Superior temporal gyrus (tissue), 1 donor: Measurements from ENCODE around the gene TMEM225B.
"Not testable (repeated sequence)": the region's sequence is repeated elsewhere in the genome, so short reads cannot be mapped to it uniquely, and the experiment has no call there.

Source experiments
- DNase-seq: peaks from one replicate; pipeline ENCODE4 v3.0.0-alpha.2; 2016; ENCODE audit errors: extremely low spot score

TMEM225B gene

GRCh38 chr7:99653754-99654153 is 55.7 kb downstream of the TMEM225B start:
- DNase-seq: no peak

- DNase-seq: not testable (repeated sequence)
Measured at GRCh38 chr7:99654626-99655025, 56.6 kb downstream of the TMEM225B start.

GRCh38 chr7:99657879-99658278 is 59.8 kb downstream of the TMEM225B start:
- not testable (repeated sequence) for DNase-seq
